RWPE1 (cell line): ENCODE data around the gene FAM227B.

Experiments used
- CTCF ChIA-PET: fragments of 350-600 bp; sonication (Branson Sonifier 250); formaldehyde crosslinking; extraction: SDS; loops from one replicate; lab custom pipeline; 2021; lab: Yijun Ruan, JAX
- POLR2A ChIA-PET: fragments of 400-600 bp; formaldehyde crosslinking; extraction: SDS; loops from one replicate; lab custom pipeline; 2020; ENCODE audit warnings: antibody characterized with exemption; ENCODE audit not compliant: low non-redundant PET; lab: Yijun Ruan, JAX
- DNase-seq: peaks from one replicate; pipeline ENCODE4 v3.0.0; 2012; ENCODE audit warnings: low spot score
- H3K27ac ChIP-seq: fragments of 450-650 bp; 2 replicates; pipeline ENCODE4 v1.5.1; 2017
- CTCF ChIP-seq: fragments of 450-650 bp; conservative IDR thresholded peaks from 2 replicates; pipeline ENCODE4 v1.5.1; 2017; ENCODE audit warnings: low read depth, mild to moderate bottlenecking

FAM227B gene

GRCh38 chr15:49296258-49296657, 324.4 kb downstream of the FAM227B start:
- DNase-seq, result no peak
- ChIA-PET POLR2A (no interaction called here), CTCF (no interaction called here)
- TF ChIP-seq CTCF, result no peak
- no peak overlapping the region for H3K27ac ChIP-seq

GRCh38 chr15:49293941-49294340, 326.7 kb downstream of the FAM227B start:
- H3K27ac ChIP-seq, result no peak overlapping the region
- DNase-seq, result no peak
- CTCF ChIA-PET, result no interaction called here
- POLR2A ChIA-PET, result no interaction called here
- no peak for TF ChIP-seq CTCF

GRCh38 chr15:49290191-49290590, 330.4 kb downstream of the FAM227B start:
- H3K27ac ChIP-seq, result no peak overlapping the region
- DNase-seq, result no peak
- ChIA-PET CTCF (no interaction called here), POLR2A (no interaction called here)
- no peak for TF ChIP-seq CTCF

GRCh38 chr15:49288391-49288790, 332.2 kb downstream of the FAM227B start:
- ChIA-PET CTCF (no interaction called here), POLR2A (no interaction called here)
- no peak overlapping the region for H3K27ac ChIP-seq
- no peak for DNase-seq
- no peak for TF ChIP-seq CTCF

GRCh38 chr15:49287481-49287880, 333.1 kb downstream of the FAM227B start:
- ChIA-PET CTCF (no interaction called here), POLR2A (no interaction called here)
- H3K27ac ChIP-seq, result no peak overlapping the region
- TF ChIP-seq CTCF, result no peak
- no peak for DNase-seq

- no peak overlapping the region for H3K27ac ChIP-seq
- TF ChIP-seq CTCF, result no peak
- no peak for DNase-seq
- POLR2A ChIA-PET, result no interaction called here
- CTCF ChIA-PET, result interaction anchor here (1.0 kb wide), 1 partner anchor 47 kb away, joined by 3 read pairs; no protein-coding TSS in a partner anchor
These were observed 333.8 kb downstream of the FAM227B start for GRCh38 chr15:49286649-49287404.
